AG08396 (cell line): ENCODE data around the gene ARL3.

Experiments used
- DNase-seq: peaks from one replicate; pipeline ENCODE4 v3.0.0; 2012; ENCODE audit warnings: low spot score, mixed read lengths

Gene ARL3

DNA sequence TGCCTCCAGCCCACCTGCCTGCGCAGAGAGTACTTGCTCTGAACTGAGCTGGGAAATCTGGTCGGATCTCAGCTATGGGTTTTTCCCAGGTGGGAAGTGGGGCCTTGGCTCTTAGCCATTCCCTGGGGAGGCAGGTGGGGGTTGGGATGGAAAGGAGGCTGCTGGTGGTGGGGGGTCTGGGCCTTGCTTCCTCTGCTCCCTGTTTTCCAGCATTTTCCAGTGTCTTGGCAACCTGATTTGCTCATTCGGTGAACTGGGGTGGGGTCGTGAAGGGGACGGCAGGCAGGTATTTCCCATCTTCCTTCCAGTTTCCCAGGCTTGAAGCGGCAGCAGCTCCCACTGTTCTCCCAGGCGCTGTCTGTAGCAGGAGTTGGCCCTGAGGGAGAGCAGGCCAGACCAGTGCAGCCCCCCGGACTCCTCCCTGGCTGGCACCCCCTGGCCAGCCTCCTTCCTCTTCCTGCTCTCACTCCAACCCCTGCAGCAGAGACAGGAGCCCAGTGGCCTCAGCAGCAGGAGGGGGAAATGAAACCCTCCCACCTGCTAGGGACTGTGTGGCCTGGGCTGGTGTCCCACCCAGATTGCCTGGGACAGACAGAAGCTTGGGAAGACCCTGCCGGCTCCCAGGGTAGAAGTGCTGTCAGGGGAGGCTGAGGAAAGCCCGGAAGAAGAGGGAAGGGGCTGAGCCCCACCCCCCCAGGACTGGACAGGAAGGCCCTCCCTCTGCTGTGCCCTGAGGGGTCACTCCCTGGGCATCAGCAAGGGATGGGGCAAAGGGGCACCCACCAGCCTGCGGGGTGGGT, 63.3 kb downstream of the ARL3 start:
- no peak for DNase-seq

DNA sequence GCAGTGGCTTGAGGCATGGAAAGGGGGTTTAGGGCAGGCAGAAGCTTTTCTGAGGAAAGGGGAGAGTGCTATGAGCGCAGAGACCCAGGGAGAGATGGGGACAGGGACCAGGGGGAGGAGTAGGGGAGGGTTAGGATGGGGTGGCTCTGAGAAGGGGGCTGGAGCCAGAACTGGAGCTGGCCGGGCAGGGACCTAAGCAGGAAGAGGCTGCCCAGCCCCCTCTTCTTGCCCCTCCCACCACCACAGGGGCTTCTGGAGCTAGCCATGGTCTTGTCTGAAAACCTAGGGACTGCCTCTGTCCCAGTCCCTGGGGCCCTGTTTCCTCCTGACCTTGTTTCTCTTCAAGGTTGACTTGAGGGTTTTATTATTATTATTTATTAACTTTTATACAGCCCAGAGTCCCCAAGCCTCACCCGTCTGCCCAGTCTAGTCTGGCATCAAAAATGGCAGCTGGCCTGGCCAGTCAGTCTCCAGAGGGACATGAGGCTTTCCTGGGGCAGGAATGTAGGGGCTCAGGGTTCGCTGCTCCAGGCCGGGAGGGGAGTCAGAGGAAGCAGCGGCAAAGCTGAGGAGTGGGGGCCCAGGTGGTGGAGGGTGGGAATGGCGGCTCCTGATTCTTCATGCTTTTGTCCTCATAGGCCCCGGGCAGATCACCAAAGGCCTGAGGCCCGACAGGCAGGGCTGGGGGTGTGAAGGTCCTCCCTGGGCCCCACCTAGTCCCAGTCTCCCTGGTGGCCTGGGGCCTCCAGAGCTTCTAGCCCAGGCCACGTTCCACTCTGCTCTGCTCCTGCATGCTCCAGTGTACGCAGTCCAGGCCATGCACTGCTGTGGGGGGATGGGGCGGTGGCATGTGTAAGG, 64.2 kb downstream of the ARL3 start:
- no peak for DNase-seq

DNA sequence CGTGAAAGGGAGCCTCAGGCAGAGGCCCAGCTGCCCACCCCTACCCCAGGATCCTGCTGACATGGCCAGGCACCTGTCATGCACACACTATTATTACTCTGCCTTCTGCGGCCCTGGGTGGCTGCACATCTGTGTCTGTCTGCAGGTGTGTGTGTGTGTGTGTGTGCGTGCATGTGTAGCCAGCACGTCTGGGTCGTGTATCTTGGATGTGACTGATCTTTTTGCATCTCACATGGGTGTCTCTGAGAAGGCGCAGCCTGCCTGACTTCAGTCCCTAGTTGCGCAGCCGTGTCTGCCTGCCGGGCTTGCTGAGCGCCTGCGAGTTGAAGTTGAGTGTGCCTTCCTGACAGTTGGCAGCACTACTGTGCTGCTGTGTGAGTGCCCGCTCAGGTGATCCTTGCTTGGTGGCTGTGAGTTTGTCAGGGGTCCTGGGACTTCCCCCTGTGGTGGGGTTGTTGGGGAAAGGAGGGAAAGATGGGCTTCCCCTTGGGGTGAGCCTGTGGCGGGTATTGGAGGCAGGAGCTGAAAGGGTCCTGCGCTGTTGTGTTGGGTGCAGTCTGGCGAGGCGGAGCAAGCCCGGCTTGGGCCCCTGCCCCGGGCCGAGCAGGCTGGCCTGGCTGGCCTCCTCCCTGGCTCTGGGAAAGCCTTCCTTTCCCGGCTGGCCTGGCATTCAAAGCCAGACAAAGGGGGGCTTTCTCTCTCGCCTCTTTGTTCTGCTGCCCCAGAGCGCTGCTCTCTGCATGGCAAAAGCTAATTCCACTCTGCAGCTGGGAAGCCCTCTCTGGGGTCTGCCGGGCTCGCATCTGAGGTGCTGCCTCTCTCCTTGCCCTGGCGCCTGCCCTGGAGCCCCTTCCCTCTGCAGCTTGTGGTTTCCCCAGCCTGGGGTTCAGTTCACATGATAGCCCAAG, 65.1 kb downstream of the ARL3 start:
- no peak for DNase-seq

DNA sequence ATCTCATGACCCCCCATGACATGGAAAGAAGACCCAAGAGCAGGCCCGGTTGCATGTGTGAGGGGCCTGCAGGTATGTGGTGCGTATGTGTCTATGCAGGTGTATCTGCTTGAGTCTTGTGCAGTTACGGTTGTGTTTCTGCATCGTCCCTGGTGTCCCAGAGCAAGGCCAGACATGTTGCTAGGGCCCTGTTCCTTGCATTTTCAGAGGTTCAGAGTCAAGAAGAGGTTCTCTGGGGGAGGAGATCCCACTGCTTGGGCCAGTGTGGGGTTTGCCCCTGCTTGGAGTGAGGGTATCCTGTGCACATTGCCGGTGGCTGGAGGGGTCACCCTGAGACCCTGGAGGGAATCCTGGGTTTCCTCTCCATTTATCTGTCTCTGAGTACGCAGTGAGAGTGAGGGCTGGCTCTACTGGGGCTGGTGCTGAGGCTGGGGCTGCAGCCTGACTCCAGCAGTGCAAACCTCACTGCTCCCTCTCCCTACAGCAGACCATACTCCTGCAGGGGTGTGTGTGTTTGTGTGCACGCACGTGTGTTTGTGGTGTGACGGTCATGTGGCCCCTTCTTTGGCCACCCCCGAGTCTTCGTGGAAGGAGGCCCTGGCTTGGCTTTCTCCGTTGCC, 65.8 kb downstream of the ARL3 start:
- DNase-seq: no peak

DNA sequence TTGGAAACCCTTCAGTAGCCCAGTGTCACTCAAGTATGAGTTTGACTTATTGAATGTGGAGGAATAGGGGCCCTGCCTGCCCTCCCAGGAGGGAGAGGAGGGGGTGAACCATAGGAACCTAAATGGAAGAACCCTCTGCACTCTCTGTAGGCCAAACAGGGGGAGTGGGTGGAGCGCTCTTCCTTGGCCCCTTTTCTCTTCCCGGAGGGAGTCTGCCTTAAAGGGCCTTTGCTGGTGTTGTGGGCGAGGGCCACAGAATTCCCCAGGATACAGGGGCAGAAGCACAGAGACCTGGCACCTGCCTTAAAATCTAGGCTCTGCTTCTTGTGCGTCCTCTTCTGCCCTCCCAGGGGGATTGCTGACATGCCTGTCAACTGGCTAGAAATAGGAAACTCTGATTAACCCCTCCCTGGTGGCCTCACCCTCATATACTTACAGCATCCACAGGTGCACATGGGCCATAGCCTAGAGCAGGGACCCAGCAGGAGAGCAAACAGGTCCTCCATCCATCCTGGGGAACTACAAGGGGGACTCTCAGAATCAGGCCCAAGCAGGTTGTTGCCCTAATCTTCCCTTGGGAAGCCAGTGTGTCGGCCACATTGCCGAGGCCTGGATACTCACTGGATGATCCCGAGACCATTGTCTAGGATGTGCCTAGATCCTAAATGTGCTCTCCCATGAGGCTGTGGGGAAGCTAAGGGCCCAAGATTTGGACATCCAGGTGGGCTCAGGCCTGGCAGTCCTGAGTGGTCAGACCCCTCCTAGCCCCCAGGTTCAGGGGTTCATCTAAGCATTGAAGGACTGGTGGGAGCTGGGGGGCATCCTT, 66.5 kb downstream of the ARL3 start:
- no peak for DNase-seq

DNA sequence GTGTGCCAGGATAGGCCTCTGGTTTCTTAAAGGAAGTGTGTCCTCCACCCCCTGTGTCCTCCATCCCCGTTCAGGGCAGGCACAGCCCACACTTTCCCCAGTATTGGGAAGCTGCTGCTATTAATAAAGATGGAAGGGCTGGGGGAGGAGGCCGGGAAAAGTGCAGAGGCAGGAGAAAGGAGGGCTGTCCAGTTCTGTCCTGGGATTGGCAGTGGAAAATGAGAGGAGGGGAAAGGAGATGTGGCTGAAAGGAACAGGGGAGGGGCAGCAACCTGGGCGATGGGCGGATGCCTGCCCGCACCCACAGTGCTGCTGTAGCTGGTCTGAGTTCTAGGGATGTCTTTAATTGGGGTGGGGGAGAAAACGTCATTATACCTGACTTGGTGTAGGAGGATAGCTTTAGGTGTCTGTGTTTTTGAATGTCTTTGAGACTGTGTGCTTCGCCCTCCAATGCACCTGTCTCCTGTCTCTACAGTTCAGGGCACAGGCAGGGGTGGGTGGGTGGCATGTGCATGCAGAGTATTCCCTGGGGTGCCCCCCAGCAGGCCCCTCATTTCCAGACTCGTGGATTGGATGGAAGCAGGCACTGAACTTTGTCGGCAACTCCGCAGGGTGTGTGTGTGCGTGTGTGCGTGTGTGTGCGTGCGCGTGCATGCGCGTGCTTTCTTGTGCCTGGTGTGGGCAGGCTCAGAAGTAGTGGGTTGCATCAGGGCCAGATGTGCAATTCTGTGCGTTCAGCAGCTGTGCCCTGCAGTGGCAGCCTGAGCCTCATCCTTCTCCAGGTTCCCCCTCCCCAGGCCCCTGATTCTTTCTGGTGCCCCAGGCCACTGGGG, 67.4 kb downstream of the ARL3 start:
- no peak for DNase-seq

DNA sequence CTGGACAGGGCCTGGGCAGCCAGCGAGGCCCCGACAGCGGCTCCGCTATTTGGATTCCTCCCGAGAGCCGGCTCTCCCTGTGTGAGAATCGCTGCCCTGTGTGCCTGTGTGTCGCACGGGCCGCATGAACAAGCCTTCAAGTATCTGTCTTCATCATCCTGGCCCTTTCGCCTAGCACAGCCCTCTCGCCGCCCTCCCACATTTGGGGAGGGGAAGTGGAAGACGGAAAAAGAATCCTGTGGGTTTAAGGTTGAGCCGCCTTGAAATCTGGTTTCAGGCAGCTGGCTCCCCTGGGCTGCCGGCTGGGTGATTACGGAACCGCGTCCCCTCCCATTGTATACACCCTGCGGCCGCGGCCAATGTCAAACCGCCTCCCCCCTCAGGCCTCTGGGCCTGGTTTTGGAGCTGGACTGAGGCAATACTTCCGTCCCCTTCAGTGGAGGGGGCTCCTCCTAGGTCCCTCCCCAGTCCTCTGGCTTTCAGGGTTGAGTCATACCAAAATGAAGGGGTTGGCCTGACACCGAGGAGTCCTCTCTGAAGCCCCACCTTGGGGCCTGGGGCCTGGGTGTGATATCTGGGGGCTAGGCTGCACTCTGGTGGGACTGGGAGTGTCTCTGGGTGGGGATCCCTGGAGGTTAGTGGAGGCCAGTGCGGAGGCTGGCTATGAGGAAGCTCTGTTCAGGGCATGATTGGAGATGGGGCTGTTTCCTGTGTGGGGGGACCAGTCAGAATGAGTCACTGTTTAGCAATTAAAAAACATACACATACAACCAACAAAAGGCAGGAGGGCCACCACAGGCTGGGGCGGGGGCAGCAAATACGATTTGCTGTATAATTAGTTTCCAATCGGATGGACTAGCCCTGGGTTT, 68.2 kb downstream of the ARL3 start:
- DNase-seq: peak; percentile 85

DNA sequence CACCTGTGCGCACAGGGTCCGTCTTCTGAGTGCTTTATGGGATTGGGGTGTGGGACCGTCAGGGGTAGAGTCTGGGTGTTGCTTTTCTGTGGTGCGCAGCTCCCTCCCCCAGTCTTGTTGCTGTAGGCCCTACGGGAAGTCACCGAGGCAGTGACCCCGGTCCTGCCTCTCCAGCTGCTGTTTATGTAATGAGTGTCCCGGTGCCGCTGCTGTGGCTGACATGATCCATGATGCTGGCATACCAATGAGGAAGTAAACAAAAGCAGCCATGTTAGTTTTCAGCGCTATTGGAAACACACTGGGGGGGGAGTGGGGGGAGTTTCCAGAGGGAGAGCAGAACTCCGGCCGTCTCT, 68.8 kb downstream of the ARL3 start:
- DNase-seq: peak; percentile 64

DNA sequence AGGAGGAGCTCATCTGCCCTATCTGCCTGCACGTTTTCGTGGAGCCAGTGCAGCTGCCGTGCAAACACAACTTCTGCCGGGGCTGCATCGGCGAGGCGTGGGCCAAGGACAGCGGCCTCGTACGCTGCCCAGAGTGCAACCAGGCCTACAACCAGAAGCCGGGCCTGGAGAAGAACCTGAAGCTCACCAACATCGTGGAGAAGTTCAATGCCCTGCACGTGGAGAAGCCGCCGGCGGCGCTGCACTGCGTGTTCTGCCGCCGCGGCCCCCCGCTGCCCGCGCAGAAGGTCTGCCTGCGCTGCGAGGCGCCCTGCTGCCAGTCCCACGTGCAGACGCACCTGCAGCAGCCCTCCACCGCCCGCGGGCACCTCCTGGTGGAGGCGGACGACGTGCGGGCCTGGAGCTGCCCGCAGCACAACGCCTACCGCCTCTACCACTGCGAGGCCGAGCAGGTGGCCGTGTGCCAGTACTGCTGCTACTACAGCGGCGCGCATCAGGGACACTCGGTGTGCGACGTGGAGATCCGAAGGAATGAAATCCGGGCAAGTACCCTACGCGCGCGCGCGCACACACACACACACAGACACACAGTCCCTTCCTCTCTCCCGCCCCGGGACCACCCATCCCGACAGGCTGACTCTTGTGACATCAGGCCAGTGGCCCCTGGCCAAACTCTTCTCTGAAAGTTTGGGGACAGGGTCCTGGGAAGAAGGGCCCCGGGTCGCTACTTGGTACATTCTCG, 69.4 kb downstream of the ARL3 start:
- DNase-seq: no peak

DNA sequence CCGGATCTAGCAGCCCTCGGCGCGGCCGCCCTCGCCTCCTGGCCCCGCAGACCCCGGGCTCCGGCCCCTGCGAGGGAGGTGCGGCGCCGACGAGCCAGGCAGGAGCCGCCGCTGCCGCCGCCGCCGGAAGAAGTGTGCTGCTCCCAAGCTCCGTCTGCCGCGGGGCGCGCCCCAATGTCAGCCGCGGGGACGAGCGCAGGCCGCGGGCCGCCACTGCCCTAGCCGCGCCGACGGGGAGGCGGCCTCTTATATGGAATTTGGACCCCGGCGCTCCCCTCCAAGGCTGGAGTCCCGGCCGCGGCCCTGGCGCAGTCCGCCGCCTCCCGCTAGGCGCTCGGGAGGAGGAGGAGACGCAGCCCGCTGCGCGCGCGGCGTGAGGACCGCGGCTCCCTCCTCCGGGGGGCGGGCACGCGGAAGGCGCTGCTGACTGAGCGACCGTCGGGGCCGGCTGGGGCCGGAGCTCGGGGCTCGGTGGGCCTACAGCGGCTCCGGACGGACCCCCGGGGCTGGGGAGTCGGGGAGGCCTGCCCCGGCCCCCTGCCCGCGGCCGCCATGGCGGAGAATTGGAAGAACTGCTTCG, 70.0 kb downstream of the ARL3 start, which contains the start of gene TRIM8:
Gene TRIM8 (plus strand): TSS at position 414 of the 580 bp plus-strand sequence. CDS start 139 bp downstream, at position 553.
- DNase-seq: peak; percentile 53

DNA sequence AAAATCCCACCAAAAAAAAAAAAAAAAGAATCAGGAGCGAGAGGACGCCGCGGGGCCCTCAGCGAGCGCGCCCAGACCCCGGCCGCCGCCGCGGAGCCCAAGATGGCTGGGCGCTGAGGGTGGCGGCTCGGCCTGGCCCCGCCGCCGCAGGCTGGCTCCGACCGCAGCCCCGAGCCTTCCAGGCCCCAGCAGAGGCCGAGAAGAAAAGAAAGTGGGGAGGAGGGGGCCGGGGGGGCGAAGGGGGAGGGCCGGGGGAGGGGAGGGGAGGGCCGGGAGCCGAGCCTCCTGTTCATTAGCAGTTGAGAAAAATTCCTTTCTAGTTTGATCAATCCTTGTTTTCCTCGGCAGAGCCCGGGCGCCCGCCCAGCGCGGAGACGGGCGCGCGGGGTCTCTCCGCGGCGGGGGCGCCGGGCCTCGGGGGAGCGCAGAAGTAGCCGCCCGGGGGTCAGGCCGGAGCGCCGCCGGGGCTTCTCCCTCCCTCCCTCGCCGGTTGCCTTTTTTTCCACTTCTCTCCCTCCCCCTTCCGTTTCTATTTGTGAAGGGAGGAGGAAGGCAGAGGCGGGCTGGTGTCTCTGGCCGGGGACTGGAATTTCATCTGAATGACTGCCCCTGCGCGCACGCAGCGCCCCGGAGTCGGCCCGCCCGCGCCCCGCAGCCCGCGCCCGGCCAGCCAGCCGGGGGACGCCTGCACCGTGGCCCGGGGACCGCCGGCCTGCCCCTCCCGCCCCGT, 70.7 kb downstream of the ARL3 start:
- peak; percentile 70 for DNase-seq

DNA sequence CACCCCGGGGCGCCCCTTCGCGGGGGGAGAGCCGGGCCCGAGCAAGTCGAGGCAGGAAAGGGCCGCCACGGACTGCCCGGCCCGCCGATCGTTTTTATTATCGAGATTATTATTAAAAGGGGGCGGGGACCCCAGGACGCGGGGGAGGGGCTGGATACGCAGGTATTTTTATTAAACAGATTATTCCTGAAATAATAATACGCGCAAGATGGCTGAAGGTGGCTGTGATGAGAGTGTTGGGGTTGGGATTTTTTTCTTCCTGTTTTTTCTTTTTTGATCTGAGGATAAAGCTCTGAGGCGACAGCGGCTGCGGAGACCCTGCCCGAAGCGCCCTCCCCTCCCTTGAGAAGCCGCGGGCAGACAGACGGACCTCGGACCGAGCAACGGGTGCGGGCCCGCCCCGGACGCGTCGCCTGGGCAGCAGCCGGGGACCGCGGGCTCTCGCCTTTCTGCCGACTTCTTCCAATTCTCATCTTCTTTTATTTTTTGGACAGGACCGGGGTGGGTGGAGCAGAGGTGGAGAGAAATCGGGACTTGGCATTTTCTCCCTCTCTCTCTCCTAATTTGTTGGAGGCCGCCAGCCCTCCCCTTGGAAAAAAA, 71.4 kb downstream of the ARL3 start:
- DNase-seq: peak; percentile 65

DNA sequence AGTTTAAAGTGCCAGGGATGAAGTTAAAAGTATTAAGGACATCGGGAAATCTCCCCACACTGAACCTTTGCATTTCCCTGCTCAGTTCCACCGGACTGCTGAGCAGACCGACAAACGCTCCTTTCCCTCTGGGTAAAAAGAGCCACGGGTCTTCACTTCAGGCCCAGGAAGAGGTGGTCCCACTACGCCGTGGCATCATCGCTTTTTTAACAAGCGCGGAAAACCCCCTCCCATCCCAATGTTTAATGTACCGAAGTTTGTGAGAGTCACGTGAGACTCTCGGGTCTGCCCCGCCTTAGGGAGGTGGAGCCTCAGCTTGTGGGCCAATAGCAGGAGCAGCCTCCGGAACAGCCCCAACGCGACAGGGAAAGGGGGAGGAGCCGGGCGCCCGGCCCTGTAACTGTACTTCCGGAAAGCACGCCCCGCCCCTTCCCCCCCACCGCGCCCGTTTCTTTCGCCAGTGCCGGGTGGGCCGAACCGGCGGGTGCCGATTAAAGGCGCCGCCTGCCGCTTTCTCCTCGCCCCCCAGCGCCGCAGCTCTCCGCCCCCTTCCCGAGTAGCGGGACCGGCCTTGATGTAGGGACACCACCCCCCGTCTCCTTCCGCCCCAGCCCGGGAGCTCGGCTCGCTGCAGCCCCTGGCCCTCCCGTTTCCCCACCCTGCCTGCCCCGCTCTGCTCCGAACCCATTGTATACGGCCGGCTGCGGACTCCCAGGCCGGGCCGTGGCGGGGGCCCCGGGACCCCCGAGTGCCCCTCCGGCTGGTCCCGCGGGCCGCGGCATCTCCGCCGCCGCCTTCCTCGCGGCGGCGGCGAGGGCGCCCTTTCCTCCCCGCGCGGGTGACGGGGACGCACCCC, 72.1 kb downstream of the ARL3 start:
- DNase-seq: peak; percentile 94

DNA sequence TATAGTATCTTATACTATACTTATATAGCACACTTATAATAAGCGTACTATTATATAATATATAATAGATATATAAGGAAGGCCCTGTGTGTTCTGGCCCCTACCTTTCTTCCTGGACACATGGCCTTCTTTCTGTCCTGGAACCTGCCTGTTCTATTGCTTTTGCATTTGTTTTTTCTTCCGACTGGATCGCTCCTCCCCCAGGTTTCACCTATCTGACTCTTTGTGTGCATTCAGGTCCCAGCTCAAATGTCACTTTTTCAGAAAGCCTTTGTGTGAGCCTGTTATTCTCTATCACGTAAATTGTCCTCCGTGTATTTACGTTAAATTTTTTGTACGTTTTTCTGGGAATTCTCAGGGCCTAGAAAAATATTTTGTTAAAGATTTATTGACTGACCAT, 72.8 kb downstream of the ARL3 start:
- no peak for DNase-seq

DNA sequence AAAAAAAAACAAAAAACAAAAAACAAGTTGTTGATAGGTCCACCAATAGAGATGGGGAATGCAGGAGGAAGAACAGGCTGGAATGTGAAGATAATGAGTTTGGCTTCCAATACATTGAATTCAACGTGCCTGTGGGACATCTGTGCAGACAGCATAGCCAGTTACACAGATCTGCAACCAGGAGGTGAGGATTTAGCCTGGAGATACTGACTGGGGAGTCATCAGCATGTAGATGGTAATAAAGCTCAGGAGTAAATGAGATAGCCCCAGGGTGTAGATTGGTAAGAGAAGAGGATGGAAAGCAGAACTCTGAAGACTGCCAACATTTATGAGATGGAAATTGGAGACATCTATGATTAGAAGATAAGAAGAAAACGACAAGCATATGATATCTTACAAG, 74.7 kb downstream of the ARL3 start:
- DNase-seq: no peak

DNA sequence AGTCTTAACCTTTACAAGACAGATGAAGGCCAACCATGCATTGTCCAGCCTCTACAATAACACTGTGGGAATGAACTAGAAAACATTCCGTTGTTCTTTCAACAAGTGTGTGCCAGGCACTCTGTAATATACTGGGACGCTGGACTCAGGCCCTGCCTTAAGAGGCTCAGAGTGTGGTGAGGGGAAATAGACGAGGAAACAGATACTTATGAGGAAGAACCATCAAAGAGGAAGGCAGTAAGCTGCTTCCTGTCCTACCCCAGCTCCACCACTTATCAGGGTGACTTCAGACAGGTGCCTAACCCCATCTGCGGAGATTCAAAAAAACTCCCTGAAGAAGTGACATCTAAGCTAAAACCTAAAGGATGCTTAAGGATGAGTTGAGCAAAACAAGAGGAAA, 78.8 kb downstream of the ARL3 start:
- DNase-seq: no peak
